NT2/D1 (cell line): ENCODE data around the gene QSER1.
"Not testable (repeated sequence)": the region's sequence is repeated elsewhere in the genome, so short reads cannot be mapped to it uniquely, and the experiment has no call there.

Experiments used
- SUZ12 ChIP-seq: IDR thresholded peaks from 2 replicates; pipeline ENCODE4 v1.6.1; 2011; ENCODE audit not compliant: insufficient read length, insufficient read depth; ENCODE audit errors: extremely low read depth
- YY1 ChIP-seq: IDR thresholded peaks from 2 replicates; pipeline ENCODE4 v1.6.1; 2011; ENCODE audit not compliant: insufficient read length, insufficient read depth
- ZNF274 ChIP-seq: IDR thresholded peaks from 2 replicates; pipeline ENCODE4 v1.6.1; 2011; ENCODE audit warnings: mild to moderate bottlenecking, low read depth, low read length

GRCh38 chr11:32937283-32937682, 44.7 kb downstream of the QSER1 start:
- TF ChIP-seq YY1, SUZ12, ZNF274: not testable (repeated sequence)
